HG02798 (cell line): ENCODE results near the gene RPS28.
"Not testable (repeated sequence)": the region's sequence is repeated elsewhere in the genome, so short reads cannot be mapped to it uniquely, and the experiment has no call there.

Experiments used
- ATAC-seq: cut with Tn5 transposase; IDR thresholded peaks from one replicate; pipeline ENCODE4 v1.9.1; 2021; ENCODE audit warnings: mild to moderate bottlenecking; ENCODE audit not compliant: unreplicated experiment, poor library complexity

RPS28 gene

GRCh38 chr19:8321067-8321985 lies at the start of gene RPS28, which contains the start of gene NDUFA7:
Gene RPS28 (plus strand): TSS chr19:8321496. CDS start chr19:8321531, 35 bp downstream.
Gene NDUFA7 (minus strand): TSS chr19:8321375. CDS start chr19:8321358, 17 bp downstream.
- ATAC-seq = peak; percentile 94

GRCh38 chr19:8276508-8276907 lies 44.8 kb upstream of the RPS28 start:
- not testable (repeated sequence) for ATAC-seq

GRCh38 chr19:8291337-8291736 lies 30.0 kb upstream of the RPS28 start:
- ATAC-seq = not testable (repeated sequence)

- no peak for ATAC-seq
These were observed 19.0 kb upstream of the RPS28 start for GRCh38 chr19:8302357-8302691.

DNA sequence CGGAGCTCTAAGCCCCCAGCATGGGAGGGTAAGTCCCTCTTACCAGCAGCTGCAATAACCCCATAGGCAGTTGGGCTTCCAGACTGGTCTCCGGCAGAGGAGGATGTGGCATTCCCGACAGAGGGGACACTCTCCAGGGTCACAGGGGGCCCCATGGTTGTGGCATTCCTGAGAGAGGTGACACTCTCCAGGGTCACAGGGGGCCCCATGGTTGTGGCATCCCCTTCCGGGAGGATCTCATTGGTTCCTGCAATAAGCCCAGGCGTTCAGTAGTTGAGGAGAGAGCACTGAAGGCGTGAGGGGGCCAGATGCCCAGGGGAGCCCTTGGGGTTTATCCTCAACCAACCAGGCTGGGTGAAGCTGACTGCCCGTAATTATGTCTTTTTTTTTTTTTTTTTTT lies 18.6 kb upstream of the RPS28 start:
- ATAC-seq = no peak

GRCh38 chr19:8304841-8305621 lies 16.3 kb upstream of the RPS28 start:
- ATAC-seq = no peak

GRCh38 chr19:8305798-8306197 lies 15.5 kb upstream of the RPS28 start:
- no peak for ATAC-seq

DNA sequence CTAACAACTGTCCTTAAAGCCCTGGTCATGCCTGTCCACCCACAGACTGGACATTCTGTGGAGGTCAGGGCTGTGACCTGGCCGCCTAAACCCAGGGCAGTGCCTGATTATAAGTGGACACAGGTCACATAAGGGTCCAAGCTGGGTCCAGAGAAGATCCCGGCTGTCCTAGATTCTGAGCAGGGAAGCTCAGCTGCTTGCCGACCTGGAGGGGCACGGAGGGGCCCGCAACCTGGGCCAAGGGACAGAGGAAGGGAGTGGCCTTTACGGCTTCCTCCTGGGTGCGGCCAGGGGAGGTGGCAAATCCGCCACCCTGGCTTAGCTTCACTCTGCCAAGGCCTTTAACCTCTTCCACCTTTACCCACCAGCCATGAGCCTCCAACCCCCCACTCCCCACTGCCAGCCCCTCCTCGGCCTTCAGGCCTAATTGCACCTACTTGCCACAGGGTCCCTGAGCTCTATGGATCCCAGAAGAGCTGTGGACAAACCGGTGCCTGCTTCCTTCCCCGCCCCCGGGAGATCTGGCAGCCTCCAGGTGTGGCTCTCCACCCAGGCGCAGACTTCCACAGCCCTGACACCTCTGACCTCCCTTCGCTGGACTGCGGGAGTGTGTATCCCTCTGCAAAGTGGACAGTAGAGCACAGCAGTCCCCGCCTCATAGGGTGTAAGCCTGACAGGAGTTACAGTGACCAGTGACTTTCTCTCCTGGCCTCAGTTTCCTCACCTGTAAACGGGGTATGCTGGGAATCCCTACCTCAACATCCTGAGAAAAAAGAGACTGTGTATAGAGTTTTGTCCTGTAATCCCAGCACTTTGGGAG lies 14.9 kb upstream of the RPS28 start:
- ATAC-seq = no peak

DNA sequence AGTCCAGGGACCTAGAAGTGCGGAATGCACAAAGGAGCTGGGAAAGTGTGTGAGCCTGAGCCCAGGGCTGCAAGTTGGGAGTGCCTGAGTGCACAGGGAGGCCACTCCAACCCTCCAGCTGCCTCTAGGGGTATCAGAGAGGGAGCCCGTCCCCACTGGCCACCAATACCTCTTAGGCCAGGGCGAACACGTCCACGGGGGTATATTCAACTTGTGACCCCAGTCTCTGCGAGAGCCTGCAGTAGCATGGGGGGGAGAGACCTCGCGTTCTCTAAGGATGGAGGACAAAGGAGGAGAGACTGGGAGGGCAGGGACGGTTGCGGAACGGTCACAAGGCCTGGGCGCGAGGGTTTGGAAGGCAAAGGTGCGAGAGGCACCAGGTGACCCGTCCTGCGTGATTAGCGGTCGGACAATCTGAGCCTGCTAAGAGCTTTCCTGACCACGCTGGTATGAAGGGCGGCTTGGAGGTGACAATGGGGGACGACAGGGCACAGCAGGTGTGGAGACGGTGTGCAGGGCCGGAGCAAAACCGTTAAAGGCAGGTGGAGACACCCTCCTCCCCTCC lies 13.8 kb upstream of the RPS28 start:
- no peak for ATAC-seq

DNA sequence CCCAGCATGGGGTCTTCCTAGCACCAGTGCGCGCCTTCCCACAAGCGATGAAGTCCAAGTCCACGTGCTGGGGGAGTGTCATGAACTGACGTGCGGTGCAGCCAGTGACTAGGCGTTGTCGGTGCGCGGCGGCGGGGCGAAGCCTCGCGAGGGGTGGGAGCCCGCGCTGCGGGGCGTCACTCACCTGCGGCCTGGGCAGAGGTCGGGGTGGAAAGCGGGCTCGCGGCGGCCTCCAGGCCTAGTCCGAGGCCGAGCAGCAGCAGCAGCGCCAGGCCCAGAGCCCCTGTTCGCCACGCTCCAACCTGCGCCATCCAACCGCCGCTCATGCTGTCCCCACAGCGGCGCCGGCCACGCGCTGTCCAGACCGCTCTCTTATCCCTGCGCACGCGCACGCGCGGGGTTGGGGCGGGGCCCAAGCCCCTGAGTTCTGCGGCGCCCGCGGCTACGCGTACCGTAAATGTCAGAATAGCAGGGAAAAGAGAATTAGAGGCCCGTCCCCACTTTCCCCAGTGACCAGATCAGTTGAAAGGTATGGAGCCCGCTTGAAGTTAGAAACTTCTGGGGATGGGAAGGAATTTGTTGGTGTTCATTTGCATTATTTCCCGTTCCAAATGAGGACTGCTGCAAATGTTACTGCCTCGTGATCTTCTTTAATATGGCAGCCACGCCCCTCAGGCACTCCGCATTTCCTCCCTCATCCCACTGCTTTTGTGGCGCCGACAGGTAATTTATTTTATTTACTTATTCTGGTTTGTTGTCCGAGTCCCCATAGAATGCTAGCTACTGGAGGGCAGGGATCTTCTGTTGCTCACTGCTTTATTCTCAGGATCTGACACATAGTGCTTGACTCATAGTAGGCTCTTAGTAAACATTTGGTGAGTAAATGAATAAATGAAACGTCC lies 13.1 kb upstream of the RPS28 start, which contains the start of gene CD320:
Gene CD320, minus strand, starts transcription at position 394 of the 902 bp plus-strand sequence. Its CDS starts 68 bp downstream, at position 326.
- ATAC-seq = peak; percentile 91

DNA sequence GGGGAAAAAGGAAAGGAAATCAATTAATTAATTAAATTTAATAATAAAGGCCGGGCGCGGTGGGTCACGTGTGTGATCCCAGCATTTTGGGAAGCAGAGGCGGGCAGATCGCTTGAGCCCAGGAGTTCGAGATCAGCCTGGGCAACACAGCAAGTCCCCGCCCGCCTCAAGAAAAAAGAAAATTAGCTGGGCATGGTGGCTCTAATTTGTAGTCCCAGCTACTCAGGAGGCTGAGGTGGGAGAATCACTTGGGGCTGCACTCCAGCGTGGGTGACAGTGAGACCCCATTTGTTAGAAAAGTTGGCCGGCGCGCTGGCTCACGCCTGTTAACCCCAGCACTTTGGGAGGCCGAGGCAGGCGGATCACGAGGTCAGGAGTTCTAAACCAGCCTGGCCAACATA lies 12.4 kb upstream of the RPS28 start:
- ATAC-seq = no peak

DNA sequence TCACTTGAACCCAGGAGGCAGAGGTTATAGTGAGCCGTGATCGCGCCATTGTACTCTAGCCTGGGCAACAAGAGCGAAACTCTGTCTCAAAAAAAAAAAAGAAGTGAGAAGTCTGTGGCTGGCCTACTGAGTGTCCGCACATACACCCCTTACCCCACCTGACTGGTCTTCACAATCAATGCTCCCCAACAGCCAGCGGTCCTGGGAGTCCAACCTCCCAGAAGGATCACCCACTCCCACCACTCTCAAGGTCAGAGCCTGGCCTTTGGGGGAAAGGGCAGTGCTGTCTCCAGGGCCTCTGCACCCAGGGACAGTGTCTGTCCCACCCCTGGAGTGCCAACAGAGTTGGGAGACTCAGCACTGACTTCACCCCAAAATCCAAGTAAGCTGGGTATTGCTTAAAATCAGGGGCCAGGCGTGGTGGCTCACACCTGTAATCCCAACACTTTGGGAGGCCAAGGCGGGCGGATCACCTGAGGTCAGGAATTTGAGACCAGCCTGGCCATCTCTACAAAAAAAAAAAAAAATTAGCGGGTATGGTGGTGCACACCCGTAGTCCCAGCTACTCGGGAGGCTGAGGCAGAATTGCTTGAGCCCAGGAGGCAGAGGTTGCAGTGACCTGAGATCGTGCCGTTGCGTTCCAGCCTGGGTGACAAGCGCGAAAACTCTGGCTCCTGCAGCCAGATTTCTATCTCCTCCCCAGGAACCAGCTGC lies 10.8 kb upstream of the RPS28 start:
- ATAC-seq = no peak

DNA sequence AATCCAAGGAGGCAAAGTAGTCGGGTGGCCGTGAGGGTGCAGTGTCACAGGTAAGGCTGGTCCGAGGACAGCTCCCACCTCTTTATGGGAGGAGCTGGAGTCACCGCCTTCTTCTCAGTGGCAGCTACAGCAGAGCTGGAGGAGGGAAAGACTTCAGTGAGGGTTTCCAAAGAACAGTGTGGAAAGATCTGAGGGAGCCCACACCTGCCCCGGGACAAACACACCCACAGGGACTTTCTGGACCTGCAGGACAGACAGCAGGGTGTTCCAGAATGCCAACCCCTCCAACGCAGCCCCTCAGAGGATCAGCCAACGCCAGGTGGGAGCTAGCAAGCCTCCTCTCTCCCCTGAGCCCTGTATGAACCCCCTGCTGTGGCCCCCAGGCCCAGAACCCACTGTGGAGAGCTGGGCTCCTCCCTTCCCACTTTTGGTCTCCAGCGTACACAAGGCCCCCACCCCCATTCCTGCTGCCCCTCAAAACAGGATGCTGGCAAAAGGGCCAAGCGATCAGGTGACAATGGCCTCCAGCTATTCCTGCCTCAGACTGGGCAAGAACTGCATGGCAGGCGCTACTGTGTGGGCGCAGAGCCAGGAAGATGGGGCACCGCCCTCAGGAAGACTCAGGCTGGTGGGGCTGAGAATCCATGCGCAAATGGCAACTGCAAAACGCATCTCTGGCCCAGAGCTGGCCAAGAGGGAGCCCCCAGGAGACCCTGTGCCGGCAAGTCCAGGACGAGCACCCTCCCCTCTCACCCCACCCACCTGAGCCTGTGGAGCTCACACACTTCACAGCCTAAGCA lies 9.6 kb upstream of the RPS28 start:
- no peak for ATAC-seq

GRCh38 chr19:8314981-8315640 lies 6.2 kb upstream of the RPS28 start:
- ATAC-seq = not testable (repeated sequence)

- no peak for ATAC-seq
These were observed 4.8 kb upstream of the RPS28 start for GRCh38 chr19:8316351-8317125.

DNA sequence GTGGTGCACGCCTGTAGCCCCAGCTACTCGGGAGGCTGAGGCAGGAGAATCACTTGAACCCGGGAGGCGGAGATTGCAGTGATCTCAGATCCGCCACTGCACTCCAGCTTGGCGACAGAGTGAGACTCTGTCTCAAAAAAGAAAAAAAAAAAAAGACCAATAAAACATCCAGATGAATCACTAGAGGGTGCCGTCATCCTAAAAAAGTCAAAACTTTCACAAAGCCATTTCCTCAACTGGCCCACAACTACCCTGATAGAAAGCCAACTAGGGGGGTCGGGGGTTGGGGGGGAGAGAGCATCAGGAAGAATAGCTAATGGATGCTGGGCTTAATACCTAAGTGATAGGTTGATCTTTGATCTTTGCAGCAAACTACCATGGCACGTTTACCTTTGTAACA lies 2.5 kb upstream of the RPS28 start:
- ATAC-seq = not testable (repeated sequence)
